HT1080 (cell line): ENCODE measurements around the gene CLDN7. TPM values are rescaled to one million over a fixed set of nuclear protein-coding genes. Genes with fewer than 3 reads are reported as not detected.

Source experiments
- DNase-seq: peaks from one replicate; pipeline ENCODE4 v3.0.0-alpha.2; 2015; ENCODE audit warnings: low read depth
- polyA plus RNA-seq, 2 experiments: library from polyadenylated mRNA; depleted of rRNA; stranded (reverse); fragments of >200 nt; gene quantifications; 2 replicates each; pipeline ENCODE4 v1.2.3, GENCODE V29; 2015
- total RNA-seq: library from RNA; depleted of rRNA; stranded (reverse); fragments of >200 nt; shearing (Covaris generic); gene quantifications from 2 replicates; pipeline ENCODE4 v1.2.3, GENCODE V29; 2014; rRNA removed

The CLDN7 gene, protein sequence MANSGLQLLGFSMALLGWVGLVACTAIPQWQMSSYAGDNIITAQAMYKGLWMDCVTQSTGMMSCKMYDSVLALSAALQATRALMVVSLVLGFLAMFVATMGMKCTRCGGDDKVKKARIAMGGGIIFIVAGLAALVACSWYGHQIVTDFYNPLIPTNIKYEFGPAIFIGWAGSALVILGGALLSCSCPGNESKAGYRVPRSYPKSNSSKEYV
- not detected in 2 replicates for total RNA-seq
- polyA plus RNA-seq (2015; cell fraction: cytosol; rRNA removed) = not detected in 2 replicates
- 0.24 and 0.58 TPM in 2 replicates for polyA plus RNA-seq (2015; cell fraction: nucleus; rRNA removed)

DNA sequence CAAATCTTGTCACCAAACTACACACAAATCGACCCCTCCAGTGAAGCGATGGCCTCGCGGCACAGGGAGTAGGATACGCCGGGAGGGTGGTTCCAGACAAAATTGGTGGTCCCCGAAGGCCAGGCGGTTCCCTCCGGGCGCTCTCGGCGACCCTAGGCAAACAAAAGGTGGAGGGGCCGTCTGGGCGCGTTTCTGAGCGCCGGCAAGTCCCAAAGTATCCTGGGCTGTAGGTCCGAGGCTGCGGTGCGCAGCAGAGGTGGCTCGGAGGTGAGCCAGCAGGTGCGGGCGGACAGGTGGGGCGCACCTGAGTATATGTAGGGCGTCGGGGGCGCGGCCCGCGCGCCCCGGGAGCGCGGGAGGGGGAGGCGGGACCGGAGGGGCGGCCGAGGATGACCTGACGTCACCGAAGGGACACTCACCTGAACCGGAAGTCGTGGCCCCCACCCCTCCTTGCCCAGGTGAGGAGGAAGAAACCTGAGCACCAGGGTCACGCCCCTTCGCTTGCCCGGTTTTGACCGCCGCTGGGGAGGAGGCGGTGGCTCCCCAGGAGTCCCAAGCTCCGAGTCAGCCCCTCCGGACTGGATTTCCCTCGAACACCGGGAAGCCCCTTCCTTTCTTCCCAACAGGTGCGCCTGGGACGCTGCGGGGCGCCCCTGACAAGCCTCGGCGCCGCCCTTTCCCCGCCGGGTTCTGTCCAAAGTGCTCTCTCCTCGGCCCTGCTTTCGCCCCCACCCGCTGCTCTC is at the start of gene CLDN7:
Gene CLDN7 (minus strand): TSS at position 287 of the 743 bp plus-strand sequence. CDS start 435 bp downstream, outside the sequence.
- DNase-seq = no peak

GRCh38 chr17:7311110-7311705 is 48.9 kb upstream of the CLDN7 start:
- no peak for DNase-seq

DNA sequence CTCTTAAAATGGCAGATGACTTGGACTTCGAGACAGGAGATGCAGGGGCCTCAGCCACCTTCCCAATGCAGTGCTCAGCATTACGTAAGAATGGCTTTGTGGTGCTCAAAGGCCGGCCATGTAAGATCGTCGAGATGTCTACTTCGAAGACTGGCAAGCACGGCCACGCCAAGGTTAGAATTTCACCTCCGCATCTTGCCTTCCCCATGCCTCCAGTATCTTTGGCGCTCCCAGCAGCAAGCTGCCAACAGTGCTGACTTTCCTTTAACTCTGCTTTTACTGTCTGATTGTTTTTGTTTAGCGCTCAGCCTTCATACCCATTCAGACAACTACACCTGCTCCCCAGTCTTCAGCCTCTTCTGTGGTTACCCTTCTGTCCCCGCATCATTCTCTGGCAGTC is 47.4 kb upstream of the CLDN7 start:
- DNase-seq = no peak

GRCh38 chr17:7308625-7309433 is 46.6 kb upstream of the CLDN7 start:
- peak; percentile 82 for DNase-seq

- peak; percentile 23 for DNase-seq
Measured at GRCh38 chr17:7307686-7308624, 45.7 kb upstream of the CLDN7 start.

- DNase-seq = peak; percentile 99
Measured at GRCh38 chr17:7306911-7307685, 44.8 kb upstream of the CLDN7 start, which contains the start of gene EIF5A. Gene EIF5A (plus strand): TSS chr17:7307628. CDS start chr17:7309636, 2,008 bp downstream.

- no peak for DNase-seq
Measured at GRCh38 chr17:7304179-7304578, 41.9 kb upstream of the CLDN7 start.

DNA sequence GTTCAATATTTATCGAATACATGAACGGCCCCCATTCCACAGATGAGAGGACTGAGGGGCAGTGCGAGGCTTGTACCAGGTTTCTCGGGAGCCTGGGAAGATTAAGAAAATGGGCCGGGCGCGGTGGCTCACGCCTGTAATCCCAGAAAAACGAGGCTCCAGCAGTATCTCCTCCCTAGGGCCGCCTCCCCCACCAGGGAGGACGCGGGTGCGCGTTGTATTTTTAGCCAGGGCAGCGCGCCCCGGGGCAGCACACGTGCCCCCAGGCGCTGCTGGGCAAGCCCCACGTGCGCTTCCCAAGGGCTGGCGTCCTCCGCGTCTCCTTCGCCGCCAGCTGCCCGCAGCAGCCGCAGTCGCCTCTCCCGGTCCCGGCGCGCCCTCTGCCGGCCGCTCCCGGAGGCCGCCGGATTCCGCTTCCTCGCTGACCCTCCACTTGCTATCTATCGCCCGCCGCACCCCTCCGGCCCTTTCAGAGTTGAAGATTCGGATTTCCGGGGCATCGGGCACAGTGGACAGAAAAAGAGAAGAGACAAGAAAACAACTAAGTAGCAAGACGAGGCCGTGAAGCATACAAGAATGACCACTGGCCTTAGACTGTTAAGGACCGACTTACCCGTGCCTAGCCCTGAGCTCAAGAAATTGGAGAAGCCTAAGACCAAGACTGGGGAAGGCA is 34.0 kb upstream of the CLDN7 start:
- peak; percentile 82 for DNase-seq

DNA sequence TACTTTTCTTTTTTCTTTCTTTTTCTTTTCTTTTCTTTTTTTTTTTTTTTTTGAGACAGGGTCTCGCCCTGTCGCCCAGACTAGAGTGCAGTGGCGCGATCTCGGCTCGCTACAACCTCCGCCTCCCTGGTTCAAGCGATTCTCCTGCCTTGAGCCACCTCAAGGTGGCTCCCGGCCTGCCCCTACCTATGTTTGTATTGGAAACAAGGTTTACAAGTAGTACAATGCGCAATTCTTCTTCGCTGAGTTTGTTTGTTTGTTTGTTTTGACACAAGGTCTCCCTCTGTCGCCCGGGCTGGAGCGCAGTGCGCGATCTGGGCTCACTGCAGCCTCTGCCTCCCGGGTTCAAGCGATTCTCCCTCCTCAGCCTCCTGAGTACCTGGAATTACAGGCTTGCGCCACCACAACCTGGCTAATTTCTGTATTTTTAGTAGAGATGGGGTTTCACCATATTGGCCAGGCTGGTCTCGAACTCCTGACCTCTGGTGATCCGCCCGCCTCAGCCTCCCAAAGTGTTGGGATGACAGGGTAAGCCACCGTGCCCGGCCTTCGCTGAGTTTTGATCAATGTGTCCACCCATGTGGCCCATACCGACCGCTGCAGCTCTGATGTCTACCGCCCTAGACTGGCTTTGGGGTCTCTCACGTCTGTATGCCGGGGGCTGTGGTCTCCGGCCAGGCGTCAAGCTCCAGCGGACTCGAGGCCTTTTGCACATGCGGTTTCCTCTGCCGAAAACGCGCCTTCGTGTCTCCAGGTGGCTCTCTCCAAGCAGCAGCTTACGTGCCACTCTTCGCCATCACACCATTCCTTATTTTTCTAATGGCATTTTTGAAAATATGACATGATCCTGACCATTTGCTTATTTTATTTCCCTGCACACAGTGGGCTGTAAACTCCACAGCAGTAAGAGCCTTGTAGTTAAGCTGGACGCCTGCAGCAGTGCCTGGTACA is 33.2 kb upstream of the CLDN7 start:
- no peak for DNase-seq

- DNase-seq = no peak
Measured at GRCh38 chr17:7294614-7295153, 32.4 kb upstream of the CLDN7 start, which contains the start of gene YBX2. Gene YBX2 (minus strand): TSS chr17:7294639. CDS start chr17:7294500, 139 bp downstream.

DNA sequence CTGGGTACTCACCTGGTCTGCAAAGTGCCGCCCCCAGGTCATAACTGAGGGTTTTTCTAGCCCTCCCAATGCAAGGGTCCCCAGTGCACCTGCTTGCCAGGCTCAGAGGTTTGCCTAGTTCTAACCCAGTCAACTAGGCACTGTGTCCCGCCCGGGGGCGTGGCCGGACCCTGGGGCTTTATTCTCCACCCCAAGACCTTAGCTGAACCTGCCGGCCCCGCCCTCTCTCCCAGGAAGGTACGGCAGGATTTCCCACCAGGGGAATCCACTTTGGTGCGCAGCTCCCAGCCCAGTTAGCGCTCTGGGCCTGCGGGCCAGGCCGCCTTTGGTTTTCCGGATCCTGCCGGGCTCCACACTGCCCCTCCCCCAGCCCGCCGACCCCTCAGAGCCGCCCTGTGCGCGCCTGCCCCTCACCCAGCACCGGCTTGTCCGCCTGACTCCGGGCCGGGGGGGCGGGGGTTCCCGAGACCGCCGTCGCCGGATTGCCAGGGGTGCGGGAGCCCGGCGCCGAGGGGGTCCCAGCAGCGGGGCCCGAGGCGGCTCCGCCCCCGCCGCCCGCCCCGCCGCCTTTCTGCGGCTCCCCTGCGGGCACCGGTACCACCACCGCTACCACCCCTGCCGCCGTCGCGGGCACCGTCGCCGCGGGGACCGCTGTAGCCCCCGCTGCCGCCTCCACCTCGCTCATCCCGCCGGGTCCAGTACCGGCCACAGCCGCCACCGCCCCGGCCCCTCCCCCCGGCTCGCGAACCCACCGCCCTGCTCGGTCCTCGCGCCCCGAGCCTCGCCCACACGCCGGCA is 31.7 kb upstream of the CLDN7 start:
- no peak for DNase-seq

DNA sequence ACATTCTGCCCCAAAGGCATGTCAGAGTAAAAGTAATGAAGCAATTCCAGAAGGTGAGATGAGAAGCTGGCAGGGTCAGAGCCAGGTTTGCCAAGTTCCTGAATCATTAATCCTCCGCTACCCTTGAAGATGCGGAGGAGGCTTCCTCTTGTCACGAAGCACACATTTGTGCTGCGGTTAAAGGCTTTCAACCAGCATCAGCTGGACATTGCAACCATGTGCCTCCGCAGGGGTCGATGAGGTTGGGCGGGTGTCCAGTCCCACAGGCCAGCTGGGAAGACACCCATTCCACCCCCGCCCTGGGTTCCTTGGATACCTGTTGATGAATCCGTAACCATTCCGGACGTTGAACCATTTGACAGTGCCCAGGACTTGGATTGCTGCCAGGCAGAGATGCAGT is 30.9 kb upstream of the CLDN7 start:
- no peak for DNase-seq

GRCh38 chr17:7292729-7293128 is 30.5 kb upstream of the CLDN7 start:
- DNase-seq = no peak

GRCh38 chr17:7292194-7292593 is 29.9 kb upstream of the CLDN7 start:
- no peak for DNase-seq

DNA sequence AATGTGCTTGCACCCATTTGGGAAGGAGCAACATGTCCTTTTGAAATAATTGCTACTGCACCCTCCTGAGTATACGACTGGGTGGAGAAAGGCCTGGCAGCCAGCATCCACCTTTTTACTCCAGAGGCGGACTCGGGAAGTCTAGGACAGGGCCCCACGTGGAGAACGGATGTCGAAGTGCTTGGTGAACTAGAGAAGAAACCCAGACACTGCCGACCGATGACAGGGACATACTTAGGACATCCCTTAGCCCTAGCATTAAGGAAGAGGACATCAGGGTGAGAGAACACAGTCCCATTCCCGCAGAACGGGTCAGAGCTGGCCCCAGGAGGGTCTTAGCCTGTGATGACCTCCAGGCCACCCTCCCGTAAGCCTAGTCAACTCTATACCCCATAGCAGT is 28.4 kb upstream of the CLDN7 start:
- DNase-seq = no peak

DNA sequence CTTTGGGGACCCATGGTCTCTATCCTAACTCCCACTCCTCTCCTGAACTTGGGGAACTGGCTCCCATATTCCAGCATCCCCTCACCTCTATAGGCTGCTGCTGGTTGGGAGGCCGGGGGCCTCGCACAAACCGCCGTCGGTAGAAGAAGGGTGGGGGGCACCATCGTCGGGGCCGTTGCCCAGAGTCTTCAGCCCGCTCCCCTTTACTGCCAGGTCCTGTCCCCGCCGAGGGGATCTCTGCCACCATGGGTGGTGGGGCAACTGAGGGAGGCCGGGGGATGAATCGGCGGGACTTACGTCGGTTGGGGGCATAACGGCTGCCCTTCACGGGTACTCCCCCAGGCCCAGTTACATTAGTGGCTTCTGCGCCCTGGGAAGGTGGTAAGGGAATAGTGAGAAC is 27.9 kb upstream of the CLDN7 start:
- DNase-seq = no peak
